HFF-Myc (cell line): ENCODE results near the gene KLHDC3.

Experiments
- DNase-seq: peaks from one replicate; pipeline ENCODE4 v3.0.0-alpha.2; 2011; ENCODE audit warnings: low read depth; ENCODE audit errors: extremely low read depth
- H3K4me3 ChIP-seq: replicated peaks from 2 replicates; pipeline ENCODE4 v1.5.1; 2011; ENCODE audit warnings: low read depth, mild to moderate bottlenecking, control low read depth, low read length
- CTCF ChIP-seq: IDR thresholded peaks from 2 replicates; pipeline ENCODE4 v1.5.1; 2012; ENCODE audit warnings: mild to moderate bottlenecking, low read depth, low read length, control low read depth; ENCODE audit errors: missing control alignments

The KLHDC3 gene

GRCh38 chr6:43021270-43022047, 7.4 kb downstream of the KLHDC3 start, which contains the start of gene RRP36:
RRP36 (plus strand) TSS chr6:43021623; CDS start chr6:43021655, 32 bp downstream.
- DNase-seq = peak; percentile 29
- no peak for TF ChIP-seq CTCF
- H3K4me3 ChIP-seq = peak within 1 kb of the TSS; percentile 72

GRCh38 chr6:43024436-43024835, 10.4 kb downstream of the KLHDC3 start:
- no peak for DNase-seq
- no peak for TF ChIP-seq CTCF
- no peak overlapping the region for H3K4me3 ChIP-seq

GRCh38 chr6:43026365-43026764, 12.3 kb downstream of the KLHDC3 start:
- no peak for DNase-seq
- no peak for TF ChIP-seq CTCF
- H3K4me3 ChIP-seq = no peak overlapping the region

- no peak overlapping the region for H3K4me3 ChIP-seq
- no peak for TF ChIP-seq CTCF
- no peak for DNase-seq
Measured at GRCh38 chr6:43029120-43029519, 15.1 kb downstream of the KLHDC3 start.

- no peak for DNase-seq
- no peak for TF ChIP-seq CTCF
- H3K4me3 ChIP-seq = no peak overlapping the region
Measured at GRCh38 chr6:43032326-43032725, 18.3 kb downstream of the KLHDC3 start.

GRCh38 chr6:43033496-43034189, 19.6 kb downstream of the KLHDC3 start:
- no peak for TF ChIP-seq CTCF
- DNase-seq = no peak
- no peak overlapping the region for H3K4me3 ChIP-seq
